Measurements from ENCODE around the gene XRCC1.

GRCh38 chr19:43498233-43498842, 77.0 kb downstream of the XRCC1 start:
- no peak for TF ChIP-seq CTCF (IDR thresholded peaks at IDR 0.05)
- no peak for TF ChIP-seq POLR2AphosphoS5 (IDR thresholded peaks at IDR 0.05)
- no peak for TF ChIP-seq POLR2A (IDR thresholded peaks at IDR 0.05)
